Karpas-422 (cell line): ENCODE results near the gene DFFA. TPM values are rescaled to one million over a fixed set of nuclear protein-coding genes. Genes with fewer than 3 reads are reported as not detected.
A peak's percentile ranks its signal among the peaks of the same experiment; 100 is the strongest.

ENCODE experiments used
- DNase-seq: peaks from one replicate; pipeline ENCODE4 v3.0.0-alpha.2; 2015
- H2AFZ ChIP-seq: fragments of 200-600 bp; sonication (generic); 2 replicates; pipeline ENCODE4 v1.6.1; 2014; ENCODE audit warnings: antibody characterized with exemption, low read length, mixed read lengths
- H3K27ac ChIP-seq: fragments of 200-600 bp; sonication (generic); 2 replicates; pipeline ENCODE4 v1.5.1; 2014; ENCODE audit warnings: mild to moderate bottlenecking, low read length, moderate library complexity
- H3K27me3 ChIP-seq: fragments of 200-600 bp; sonication (generic); 2 replicates; pipeline ENCODE4 v1.6.1; 2014; ENCODE audit warnings: low read length, mixed read lengths
- H3K36me3 ChIP-seq: fragments of 200-600 bp; sonication (generic); 2 replicates; pipeline ENCODE4 v1.6.1; 2014; ENCODE audit warnings: low read length, mixed read lengths; ENCODE audit not compliant: insufficient read depth
- H3K4me1 ChIP-seq: fragments of 200-600 bp; sonication (generic); 2 replicates; pipeline ENCODE4 v1.6.1; 2014; ENCODE audit warnings: mild to moderate bottlenecking, low read length, mixed read lengths
- H3K4me2 ChIP-seq: fragments of 200-600 bp; sonication (generic); 2 replicates; pipeline ENCODE4 v1.6.1; 2014; ENCODE audit warnings: low read length, low read depth, mild to moderate bottlenecking; ENCODE audit not compliant: poor library complexity, severe bottlenecking
- H3K4me3 ChIP-seq: fragments of 200-600 bp; sonication (generic); 2 replicates; pipeline ENCODE4 v1.5.1; 2014; ENCODE audit warnings: mild to moderate bottlenecking, antibody characterized with exemption, low read length, mixed read lengths
- H3K79me2 ChIP-seq: fragments of 200-600 bp; sonication (generic); 2 replicates; pipeline ENCODE4 v1.6.1; 2014; ENCODE audit warnings: mild to moderate bottlenecking, low read length, mixed read lengths
- H3K9ac ChIP-seq: fragments of 200-600 bp; sonication (generic); 2 replicates; pipeline ENCODE4 v1.6.0; 2014; ENCODE audit warnings: low read length
- H3K9me2 ChIP-seq: fragments of 200-600 bp; sonication (generic), shearing (Covaris generic); replicated peaks from 2 replicates; pipeline ENCODE4 v1.6.0; 2014; ENCODE audit warnings: mild to moderate bottlenecking, low read length, moderate library complexity; ENCODE audit not compliant: insufficient read depth
- H3K9me3 ChIP-seq: fragments of 300-700, 200-600 bp; sonication (generic); 2 replicates; pipeline ENCODE4 v1.6.1; 2014; ENCODE audit warnings: low read length, mixed read lengths
- H4K20me1 ChIP-seq: fragments of 200-600 bp; sonication (generic); 2 replicates; pipeline ENCODE4 v1.6.1; 2014; ENCODE audit warnings: mild to moderate bottlenecking, antibody characterized with exemption, low read length, low read depth; ENCODE audit not compliant: insufficient read depth
- total RNA-seq: library from RNA; depleted of rRNA; stranded (reverse); fragments of >200 nt; shearing (Covaris generic); gene quantifications from 2 replicates; pipeline ENCODE4 v1.2.3, GENCODE V29; 2014; ENCODE audit warnings: low replicate concordance

DFFA gene
- total RNA-seq, 1 experiment from 2014 or later = 42.9 TPM

DNA sequence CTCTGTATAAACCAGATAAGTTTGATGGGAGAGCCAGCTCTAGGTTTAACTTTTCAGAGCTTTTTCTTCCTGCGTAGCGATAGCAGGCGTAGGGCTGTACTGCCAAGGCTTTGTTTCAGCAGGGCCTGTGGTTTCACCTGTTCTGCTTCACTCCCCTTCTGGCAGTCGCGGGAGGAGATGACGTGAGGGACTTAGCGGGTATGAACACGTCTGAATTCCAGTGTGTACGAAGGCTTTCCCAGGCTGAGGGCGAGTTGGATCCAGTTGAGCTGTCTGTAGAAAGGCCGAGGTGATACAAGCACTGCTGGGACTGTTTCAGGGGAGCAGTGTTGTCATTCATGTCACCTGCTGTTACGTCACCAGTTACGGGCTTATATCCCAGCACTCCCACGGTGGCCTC is 23.6 kb upstream of the DFFA start:
- no peaks in the 10 kb centered on the region for H3K36me3 ChIP-seq
- H3K4me2 ChIP-seq = no peak overlapping the region
- H3K9ac ChIP-seq = no peak overlapping the region
- H3K9me3 ChIP-seq = no peaks in the 10 kb centered on the region
- no peak overlapping the region for H3K4me3 ChIP-seq
- H3K4me1 ChIP-seq = peaks cover 14% of the 10 kb centered on the region
- H4K20me1 ChIP-seq = peaks cover 21% of the 10 kb centered on the region; the same call in 1 of the 2 replicates
- H2AFZ ChIP-seq = no peak overlapping the region
- peaks cover 87% of the 10 kb centered on the region for H3K79me2 ChIP-seq
- no peaks in the 10 kb centered on the region for H3K27me3 ChIP-seq
- no peak overlapping the region for H3K27ac ChIP-seq
- no peaks in the 10 kb centered on the region for H3K9me2 ChIP-seq
- no peak for DNase-seq

DNA sequence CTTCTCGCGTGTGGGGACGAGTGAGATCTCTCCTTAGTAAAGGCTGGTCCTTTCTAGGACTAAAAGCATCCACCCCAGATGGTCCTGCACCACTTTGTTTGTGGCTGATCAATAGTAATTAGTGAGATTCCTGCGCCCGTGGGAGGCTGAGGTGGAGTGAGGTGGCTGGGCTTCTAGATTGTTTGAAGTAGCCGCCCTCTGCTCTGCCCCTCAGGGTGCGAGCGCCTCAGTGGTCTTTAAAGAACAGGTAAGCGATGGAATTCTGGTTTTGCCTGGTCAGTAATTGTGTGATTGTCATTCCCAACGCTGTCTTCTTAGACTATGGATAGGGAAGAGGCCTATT is 23.1 kb upstream of the DFFA start:
- Histone ChIP-seq H3K4me1 (peaks cover 14% of the 10 kb centered on the region), H3K27me3 (no peaks in the 10 kb centered on the region), H3K9me3 (no peaks in the 10 kb centered on the region), H4K20me1 (peaks cover 21% of the 10 kb centered on the region; the same call in 1 of the 2 replicates), H3K9ac (peak overlapping the region; percentile 50; the same call in 1 of the 2 replicates), H3K4me3 (no peak overlapping the region; the same call in 1 of the 2 replicates), H3K9me2 (no peaks in the 10 kb centered on the region), H3K4me2 (peak overlapping the region; percentile 58), H3K27ac (no peak overlapping the region), H3K79me2 (peaks cover 87% of the 10 kb centered on the region), H2AFZ (no peak overlapping the region), H3K36me3 (no peaks in the 10 kb centered on the region)
- no peak for DNase-seq

DNA sequence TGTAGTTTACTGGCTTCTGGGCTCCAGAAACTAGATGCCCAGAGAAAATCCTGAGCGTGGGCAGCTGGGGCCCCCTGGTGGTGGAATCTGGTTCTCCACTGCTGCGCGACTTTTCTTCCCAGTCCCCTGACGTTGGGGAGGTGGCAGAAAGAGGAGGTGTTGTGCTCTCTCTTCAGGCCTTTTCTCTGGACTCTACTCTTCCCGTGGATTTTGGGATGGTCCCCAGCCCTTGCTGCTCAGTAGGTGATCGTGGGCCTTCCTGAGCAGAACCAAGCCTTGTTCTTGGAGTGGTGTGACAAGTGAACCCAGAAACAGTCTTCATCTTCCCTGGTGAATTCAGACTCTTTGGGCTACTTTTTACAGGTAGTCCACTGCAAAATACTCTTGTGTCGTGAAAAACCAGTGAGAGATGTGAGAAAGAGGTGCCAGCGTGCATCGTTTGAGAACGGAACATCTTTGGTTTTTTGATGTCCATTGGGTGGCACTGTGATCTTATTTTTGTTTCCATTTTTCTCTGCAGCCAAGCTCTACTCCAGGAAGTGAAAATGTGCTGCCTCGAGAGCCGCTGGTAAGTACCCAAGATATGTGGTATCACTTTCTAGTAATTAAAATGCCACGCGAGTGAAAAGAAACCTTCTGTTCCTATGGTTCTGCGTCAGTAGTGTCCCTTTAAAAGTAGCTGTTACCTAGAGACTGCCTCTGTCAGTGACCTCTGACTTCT is 22.6 kb upstream of the DFFA start:
- Histone ChIP-seq H3K36me3 (no peaks in the 10 kb centered on the region), H4K20me1 (peaks cover 22% of the 10 kb centered on the region; the same call in 1 of the 2 replicates), H3K9me2 (no peaks in the 10 kb centered on the region), H3K27me3 (no peaks in the 10 kb centered on the region), H3K9ac (peak overlapping the region; percentile 50), H3K27ac (no peak overlapping the region), H3K4me2 (peak overlapping the region; percentile 58), H3K4me3 (peak overlapping the region; percentile 38; the same call in 1 of the 2 replicates), H3K9me3 (no peaks in the 10 kb centered on the region), H3K4me1 (peaks cover 14% of the 10 kb centered on the region), H2AFZ (no peak overlapping the region), H3K79me2 (peaks cover 89% of the 10 kb centered on the region)
- DNase-seq = peak; percentile 92

DNA sequence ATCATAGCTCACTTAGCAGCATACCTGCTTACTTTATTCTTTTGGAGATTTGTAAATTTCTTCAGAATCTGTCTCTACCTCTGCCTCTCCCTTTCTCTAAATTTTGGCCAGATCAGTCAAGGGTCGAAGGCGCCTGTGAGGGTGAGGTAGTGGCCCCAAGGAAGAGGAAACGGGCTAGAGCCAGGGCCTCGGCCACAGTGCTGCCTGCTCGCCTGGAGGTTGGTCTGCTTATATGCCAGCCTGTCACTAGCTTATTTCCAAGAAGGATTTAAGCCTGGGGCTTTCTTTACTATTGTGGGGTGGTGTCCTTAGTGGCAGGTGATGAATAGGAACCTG is 22.1 kb upstream of the DFFA start:
- no peaks in the 10 kb centered on the region for H3K27me3 ChIP-seq
- no peaks in the 10 kb centered on the region for H3K9me3 ChIP-seq
- H3K4me1 ChIP-seq = peaks cover 18% of the 10 kb centered on the region
- H4K20me1 ChIP-seq = peaks cover 26% of the 10 kb centered on the region; the same call in 1 of the 2 replicates
- H3K9me2 ChIP-seq = no peaks in the 10 kb centered on the region
- DNase-seq = peak; percentile 47
- no peaks in the 10 kb centered on the region for H3K36me3 ChIP-seq
- H3K4me2 ChIP-seq = peak overlapping the region; percentile 58
- no peak overlapping the region for H2AFZ ChIP-seq
- no peak overlapping the region for H3K27ac ChIP-seq
- peaks cover 90% of the 10 kb centered on the region for H3K79me2 ChIP-seq
- H3K9ac ChIP-seq = 0 out of 2 replicates have a peak overlapping the region, but pooled peaks have one; percentile 16
- H3K4me3 ChIP-seq = no peak overlapping the region

DNA sequence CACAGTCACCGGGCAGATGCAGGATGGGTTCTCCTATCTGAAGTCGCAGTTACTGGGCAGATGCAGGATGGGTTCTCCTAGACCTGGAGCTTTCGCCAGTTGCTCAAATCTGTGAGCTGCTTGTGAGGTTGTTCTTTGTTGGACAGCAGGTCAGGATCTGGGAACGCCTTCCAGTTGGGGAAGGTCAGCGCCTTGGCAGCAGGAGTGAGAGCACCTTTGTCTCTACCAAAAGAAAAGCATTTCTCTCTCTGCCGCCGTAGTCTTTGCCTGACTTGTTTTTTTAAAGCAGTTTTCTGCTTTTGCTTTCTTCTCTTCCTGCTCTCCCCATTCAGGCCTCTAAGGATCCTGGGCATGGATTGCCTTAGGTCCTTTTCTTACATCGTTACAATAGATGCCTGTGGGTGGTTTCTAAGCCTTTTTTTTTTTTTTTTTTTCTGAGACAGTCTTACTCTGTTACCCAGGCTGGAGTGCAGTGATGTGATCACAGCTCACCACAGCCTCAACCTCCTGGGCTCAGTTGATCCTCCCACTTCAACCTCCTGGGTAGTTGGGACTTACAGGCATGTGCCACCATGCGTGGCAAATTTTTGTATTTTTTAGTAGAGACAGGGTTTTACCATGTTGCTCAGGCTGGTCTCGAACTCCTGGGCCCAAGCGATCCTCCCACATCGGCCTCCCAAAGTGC is 18.1 kb upstream of the DFFA start:
- Histone ChIP-seq H3K9ac (no peak overlapping the region), H2AFZ (no peak overlapping the region), H3K9me3 (no peaks in the 10 kb centered on the region), H3K4me1 (peaks cover 18% of the 10 kb centered on the region), H3K9me2 (no peaks in the 10 kb centered on the region), H3K4me3 (no peak overlapping the region), H3K79me2 (peaks cover 85% of the 10 kb centered on the region), H3K27ac (no peak overlapping the region), H3K4me2 (no peak overlapping the region), H4K20me1 (peaks cover 11% of the 10 kb centered on the region; the same call in 1 of the 2 replicates), H3K36me3 (no peaks in the 10 kb centered on the region), H3K27me3 (no peaks in the 10 kb centered on the region)
- DNase-seq = no peak

DNA sequence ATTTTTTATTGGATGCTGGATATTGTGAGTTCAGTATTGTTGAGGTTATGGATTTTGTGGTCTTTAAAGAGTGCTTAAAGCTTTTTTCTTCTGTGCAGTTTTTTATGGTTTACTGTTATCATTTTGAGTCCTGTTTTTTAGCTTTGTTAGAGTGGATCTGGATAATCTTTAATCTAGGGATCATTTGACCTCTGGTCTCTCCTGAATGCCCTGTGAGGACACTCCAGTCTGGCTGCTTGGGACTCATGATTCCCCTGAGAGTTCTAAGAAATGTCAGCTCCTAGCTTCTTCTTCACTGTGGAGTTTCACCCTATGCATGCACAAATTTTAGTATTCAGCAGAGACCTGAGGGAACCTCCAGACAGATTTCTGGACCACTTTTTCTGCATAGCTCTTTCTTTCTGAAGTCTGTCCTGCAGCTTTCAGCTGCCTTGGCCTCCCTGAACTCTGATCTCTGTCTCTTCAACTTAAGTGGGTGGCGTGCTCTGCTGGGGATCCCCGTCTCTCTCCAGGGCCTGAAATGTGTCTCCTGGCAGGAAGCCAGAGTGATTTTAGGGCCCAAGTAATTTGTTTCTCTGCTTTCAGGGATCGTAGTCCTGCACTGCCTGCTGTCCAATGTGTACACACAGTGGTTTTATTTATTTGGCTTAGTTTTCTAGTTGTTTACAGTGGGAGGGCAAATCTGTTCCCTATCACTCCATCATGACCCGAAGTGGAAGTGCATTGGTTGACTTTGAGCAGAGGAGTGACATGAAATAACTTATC is 17.1 kb upstream of the DFFA start:
- Histone ChIP-seq H3K79me2 (peaks cover 91% of the 10 kb centered on the region), H3K9me2 (no peaks in the 10 kb centered on the region), H2AFZ (no peak overlapping the region), H3K4me1 (peaks cover 10% of the 10 kb centered on the region), H3K4me2 (no peak overlapping the region), H3K27me3 (no peaks in the 10 kb centered on the region), H4K20me1 (0 out of 2 replicates have a peak, but pooled peaks cover 5% of the 10 kb centered on the region), H3K4me3 (no peak overlapping the region), H3K27ac (no peak overlapping the region), H3K36me3 (no peaks in the 10 kb centered on the region), H3K9me3 (no peaks in the 10 kb centered on the region; the same call in 1 of the 2 replicates), H3K9ac (no peak overlapping the region)
- DNase-seq = no peak

GRCh38 chr1:10484521-10484920 is 12.2 kb upstream of the DFFA start:
- no peak overlapping the region for H2AFZ ChIP-seq
- no peaks in the 10 kb centered on the region for H3K27me3 ChIP-seq
- H3K27ac ChIP-seq = no peak overlapping the region
- peaks cover 89% of the 10 kb centered on the region for H3K79me2 ChIP-seq
- H3K9me2 ChIP-seq = no peaks in the 10 kb centered on the region
- no peak overlapping the region for H3K4me3 ChIP-seq
- H3K4me1 ChIP-seq = peaks cover 4% of the 10 kb centered on the region
- no peaks in the 10 kb centered on the region for H3K36me3 ChIP-seq
- H3K9me3 ChIP-seq = no peaks in the 10 kb centered on the region; the same call in 1 of the 2 replicates
- 0 out of 2 replicates have a peak, but pooled peaks cover under 1% of the 10 kb centered on the region for H4K20me1 ChIP-seq
- no peak overlapping the region for H3K9ac ChIP-seq
- no peak for DNase-seq
- no peak overlapping the region for H3K4me2 ChIP-seq

DNA sequence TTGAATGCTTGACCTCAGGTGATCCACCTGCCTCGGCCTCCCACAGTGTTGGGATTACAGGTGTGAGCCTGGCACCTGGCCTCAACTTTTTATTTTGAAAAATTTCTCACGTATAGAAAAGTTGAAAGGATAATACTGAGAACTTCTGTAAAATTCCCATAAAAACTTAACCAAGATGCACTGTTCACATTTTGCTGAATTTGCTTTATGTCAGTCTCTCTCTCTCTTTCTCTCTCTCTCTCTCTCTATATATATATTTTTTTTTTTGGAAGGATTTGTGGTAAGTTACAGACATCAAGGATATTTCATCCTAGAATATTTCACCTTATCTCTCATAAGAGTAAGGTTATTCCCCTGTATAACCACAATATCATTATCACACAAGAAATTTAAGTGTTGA is 8.3 kb upstream of the DFFA start:
- DNase-seq = no peak
- H2AFZ ChIP-seq = no peak overlapping the region
- no peaks in the 10 kb centered on the region for H3K27me3 ChIP-seq
- H3K79me2 ChIP-seq = peaks cover 97% of the 10 kb centered on the region
- H3K4me3 ChIP-seq = no peak overlapping the region
- peaks cover 14% of the 10 kb centered on the region for H3K4me1 ChIP-seq
- H3K4me2 ChIP-seq = no peak overlapping the region
- H4K20me1 ChIP-seq = no peaks in the 10 kb centered on the region
- H3K9me3 ChIP-seq = no peaks in the 10 kb centered on the region; the same call in 1 of the 2 replicates
- H3K9ac ChIP-seq = no peak overlapping the region
- no peaks in the 10 kb centered on the region for H3K9me2 ChIP-seq
- no peaks in the 10 kb centered on the region for H3K36me3 ChIP-seq
- no peak overlapping the region for H3K27ac ChIP-seq
